Endometrial microvascular endothelial cells (primary cell): Measurements from ENCODE around the gene SFRP2. TPM values are rescaled to one million over a fixed set of nuclear protein-coding genes. Genes with fewer than 3 reads are reported as not detected.

Experiments used
- in situ Hi-C: cut with HindIII; loops from 2 replicates; pipeline ENCODE4 v1.10.0; 2017; ENCODE audit warnings: low sequenced_read_pairs, low pct_unique_long_range_greater_than_20kb; ENCODE audit errors: inconsistent ontology term
- total RNA-seq: library from RNA; depleted of rRNA; stranded (reverse); fragments of >200 nt; gene quantifications from one replicate; pipeline ENCODE4 v1.2.3, GENCODE V29; 2015; ENCODE audit errors: inconsistent ontology term

SFRP2 gene
- total RNA-seq, 1 donor from 2014 or later, result not detected

DNA sequence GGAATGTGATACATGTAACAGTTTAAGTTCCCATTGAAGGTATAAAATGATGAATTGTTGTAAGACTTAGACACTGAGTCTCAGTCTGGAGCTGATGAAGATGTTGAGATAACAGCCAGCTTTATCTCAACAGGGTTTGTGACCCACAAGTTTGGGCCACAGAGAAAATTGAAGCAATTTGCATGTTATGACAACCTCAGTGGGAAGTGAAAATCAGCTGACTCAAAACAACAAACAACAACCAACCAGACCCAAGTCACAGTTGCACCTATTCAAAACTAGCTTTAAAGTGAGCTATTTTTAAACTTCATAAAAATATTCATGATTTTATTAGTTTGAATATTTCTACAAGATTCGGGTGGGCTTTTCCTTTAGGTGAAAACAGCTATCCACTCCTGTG lies 8.0 kb downstream of the SFRP2 start:
- in situ Hi-C loops, result no loop called here

DNA sequence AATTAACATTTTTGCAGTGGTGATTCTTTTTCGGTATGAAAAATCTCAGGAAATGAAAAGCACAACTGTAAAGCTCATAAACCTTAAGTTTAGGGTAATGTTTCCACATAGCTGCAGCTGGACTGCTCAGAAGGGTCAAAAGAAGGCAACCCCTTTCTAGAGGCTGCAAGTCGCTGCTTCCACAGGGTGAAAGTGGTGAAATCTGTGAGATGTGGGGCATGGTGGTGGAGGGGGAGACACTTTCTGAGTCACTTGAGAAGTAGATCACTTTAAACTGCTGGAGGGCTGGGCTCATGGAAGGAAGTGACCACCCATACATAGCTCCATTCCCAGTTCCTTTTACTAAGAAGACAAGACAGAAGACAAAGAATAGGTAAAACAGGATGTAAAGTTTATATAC lies 8.7 kb downstream of the SFRP2 start:
- in situ Hi-C loops, result no loop called here

DNA sequence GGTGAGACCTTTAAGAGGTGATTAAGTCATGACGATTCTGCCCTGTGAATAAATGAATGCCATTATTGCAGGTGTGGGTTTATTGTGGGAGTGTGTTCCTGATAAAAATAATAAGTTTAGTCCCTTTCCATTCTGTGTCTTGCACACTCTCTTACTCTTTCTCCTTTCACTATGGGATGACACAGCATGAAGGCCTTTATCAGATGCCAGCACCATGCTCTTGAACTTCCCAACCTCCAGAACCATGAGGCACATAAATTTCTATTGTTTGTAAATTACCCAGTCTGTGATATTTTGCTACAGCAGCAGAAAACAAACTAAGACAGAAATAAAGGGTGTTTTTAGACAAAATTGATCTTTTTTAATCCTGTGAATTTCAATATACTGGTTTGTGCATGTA lies 10.5 kb downstream of the SFRP2 start:
- in situ Hi-C loops, result no loop called here

DNA sequence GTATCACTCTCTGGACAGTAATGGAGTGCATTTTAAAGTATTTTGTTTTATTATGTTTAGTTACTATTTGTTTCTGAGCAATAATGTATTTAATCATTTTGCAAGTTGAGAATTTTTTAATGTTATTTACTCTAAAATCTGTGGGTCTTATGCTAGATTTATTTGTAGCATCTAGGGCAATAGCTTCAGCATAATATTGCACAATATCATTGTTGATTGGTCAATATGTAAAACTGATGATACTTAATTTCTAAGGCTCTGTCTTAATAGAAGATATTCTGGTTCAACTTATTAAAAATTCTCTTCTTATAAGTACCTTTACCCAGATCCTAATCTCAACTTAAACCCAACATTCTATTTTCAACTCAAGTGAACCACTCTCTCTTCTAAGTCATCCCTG lies 11.5 kb downstream of the SFRP2 start:
- in situ Hi-C loops, result no loop called here

DNA sequence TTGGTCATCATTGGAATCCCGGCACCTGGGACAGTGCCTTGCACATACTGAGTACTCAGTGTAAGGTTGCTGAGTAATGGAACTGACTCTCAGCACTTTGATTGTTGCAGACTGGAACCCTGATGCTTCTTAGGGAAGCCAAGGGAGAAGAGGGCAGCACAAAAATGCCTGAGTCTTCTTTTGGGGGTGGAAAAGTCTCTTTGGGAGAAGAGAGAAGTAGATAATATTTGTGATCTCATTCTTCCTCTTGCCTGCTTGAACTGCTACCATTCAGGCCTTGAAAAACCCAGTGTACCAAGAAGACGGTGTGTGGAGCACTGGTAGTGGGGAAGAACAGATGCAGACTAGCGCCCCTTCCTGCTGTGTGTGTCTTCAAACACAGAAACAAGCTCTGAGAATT lies 12.3 kb downstream of the SFRP2 start:
- in situ Hi-C loops, result no loop called here

DNA sequence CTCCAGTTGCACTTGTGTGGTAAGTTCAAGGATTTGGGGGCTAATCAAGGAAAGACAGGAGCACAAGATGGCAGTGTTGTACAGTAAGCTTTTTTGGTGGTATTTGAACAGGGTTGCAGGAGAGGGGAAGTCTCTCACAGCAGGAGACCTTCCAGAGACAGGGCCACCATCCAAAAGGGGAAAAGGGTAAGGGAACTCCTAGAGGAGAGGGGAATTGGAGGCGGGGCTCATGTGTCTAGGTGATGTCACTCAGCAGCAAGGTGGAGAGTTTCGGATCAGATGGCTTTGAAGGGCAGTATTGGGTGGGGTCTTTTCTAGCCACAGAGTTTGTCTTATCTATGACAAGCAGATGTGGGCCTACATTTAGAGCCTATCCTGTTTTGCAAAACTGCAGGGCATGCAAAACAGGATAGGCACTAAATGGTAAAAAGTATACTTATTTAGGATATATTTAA lies 15.6 kb downstream of the SFRP2 start:
- in situ Hi-C loops, result no loop called here

DNA sequence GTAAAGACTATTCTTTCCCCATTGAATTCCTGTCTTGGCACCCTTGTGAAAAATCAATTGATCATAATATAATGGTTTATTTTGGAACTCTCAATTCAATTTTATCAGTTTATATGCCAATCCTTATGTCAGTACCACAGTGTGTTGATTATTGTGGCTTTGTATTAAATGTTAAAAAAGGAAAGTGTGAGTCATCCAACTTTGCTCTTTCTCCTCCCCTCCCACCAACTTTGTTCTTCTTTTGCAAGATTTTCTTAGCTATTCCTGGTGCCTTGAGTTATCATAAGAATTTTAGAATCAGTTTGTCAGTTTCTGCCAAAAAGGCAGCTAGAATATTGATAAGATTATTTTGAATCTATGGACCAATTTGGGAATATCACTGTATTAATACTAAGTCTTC lies 17.8 kb downstream of the SFRP2 start:
- in situ Hi-C loops, result no loop called here

DNA sequence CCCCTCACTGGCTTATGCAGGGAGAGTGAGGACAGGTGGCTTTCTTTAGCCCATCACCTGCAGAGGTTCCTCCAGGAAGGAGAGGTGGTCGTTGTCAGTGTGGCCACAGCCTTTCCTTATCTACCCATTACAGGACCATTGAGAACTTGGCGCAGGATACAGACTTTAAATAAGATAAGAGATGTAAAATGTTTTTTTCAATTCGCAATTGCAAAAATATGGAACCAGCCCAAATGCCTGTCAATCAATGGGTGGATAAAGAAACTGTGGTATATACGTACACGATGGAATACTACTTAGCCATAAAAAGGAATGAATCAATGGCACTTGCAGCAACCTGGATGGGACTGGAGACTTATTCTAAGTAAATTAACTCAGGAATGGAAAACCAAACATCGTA lies 22.1 kb downstream of the SFRP2 start:
- in situ Hi-C loops, result no loop called here

DNA sequence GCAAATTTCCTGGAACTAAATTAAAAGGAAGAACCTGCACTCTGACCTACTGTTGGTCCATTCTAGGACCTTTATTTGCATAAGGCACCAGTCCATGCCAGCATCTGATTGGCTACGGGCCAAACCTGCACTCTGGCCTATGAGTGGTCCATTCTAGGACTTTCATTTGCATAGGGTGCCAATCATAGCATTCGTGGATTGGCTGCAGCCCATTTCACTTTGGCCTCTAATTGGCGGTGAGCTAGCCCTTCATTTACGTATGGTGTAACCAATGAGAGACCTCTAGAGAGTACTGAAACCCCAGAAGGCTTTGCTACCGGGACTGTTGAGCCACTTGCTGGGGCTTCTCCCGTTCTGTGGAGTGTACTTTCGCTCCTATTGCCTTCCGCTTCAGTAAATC lies 23.0 kb downstream of the SFRP2 start:
- in situ Hi-C loops, result no loop called here

DNA sequence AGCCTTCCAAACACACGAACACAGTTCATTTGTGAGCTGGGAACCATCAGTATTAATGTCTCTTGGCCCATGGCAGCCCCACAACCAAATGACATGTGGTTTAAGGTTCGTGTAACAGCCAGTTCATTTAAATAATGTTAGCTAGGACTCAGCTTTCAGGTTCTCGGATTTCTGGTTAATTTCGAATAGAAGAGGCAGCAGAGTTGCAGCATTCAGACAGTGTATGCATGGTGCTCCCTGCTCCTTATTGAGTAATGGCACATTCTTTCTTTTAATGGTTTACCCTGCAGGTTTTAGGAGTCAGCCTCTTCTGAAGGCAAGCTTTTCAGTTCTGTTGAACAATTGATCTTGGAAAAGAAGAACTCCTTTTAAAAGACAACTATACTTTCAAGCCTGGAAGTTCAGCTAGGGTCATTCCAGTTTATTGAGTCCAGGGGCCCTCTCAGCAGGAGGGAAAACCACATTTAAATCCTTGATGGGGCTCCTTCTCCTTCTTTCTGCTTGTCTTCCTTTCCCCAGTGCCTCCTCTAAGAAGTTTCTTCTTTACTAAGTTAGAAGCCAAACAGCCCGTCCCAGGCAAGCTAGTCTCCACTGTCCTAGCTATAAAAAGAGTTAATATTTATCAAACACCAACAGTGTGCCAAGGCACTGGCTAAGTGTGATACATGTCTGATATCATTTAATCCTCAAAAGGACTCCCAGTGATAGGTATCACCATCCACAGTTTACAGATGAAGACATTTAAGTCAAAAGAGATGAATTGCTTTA lies 24.1 kb downstream of the SFRP2 start:
- in situ Hi-C loops, result no loop called here

DNA sequence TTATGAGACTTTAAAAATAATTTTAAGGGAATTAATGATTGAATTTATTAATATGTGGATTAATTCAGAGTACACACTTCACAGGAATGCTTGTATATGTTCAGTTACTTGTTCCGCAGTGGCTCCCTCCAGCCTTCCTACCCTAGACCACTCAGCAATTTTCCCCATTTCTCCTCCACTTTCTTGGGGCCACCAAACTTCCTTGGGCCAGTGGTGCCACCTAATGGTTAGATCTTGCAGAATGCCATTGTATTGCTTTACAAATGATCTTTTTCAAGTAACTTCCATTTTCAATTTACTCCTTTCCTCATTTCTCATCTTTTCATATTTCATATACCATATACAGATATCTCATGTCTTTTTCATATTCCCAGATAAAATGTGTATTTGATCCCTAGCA lies 25.5 kb downstream of the SFRP2 start:
- in situ Hi-C loops, result no loop called here

DNA sequence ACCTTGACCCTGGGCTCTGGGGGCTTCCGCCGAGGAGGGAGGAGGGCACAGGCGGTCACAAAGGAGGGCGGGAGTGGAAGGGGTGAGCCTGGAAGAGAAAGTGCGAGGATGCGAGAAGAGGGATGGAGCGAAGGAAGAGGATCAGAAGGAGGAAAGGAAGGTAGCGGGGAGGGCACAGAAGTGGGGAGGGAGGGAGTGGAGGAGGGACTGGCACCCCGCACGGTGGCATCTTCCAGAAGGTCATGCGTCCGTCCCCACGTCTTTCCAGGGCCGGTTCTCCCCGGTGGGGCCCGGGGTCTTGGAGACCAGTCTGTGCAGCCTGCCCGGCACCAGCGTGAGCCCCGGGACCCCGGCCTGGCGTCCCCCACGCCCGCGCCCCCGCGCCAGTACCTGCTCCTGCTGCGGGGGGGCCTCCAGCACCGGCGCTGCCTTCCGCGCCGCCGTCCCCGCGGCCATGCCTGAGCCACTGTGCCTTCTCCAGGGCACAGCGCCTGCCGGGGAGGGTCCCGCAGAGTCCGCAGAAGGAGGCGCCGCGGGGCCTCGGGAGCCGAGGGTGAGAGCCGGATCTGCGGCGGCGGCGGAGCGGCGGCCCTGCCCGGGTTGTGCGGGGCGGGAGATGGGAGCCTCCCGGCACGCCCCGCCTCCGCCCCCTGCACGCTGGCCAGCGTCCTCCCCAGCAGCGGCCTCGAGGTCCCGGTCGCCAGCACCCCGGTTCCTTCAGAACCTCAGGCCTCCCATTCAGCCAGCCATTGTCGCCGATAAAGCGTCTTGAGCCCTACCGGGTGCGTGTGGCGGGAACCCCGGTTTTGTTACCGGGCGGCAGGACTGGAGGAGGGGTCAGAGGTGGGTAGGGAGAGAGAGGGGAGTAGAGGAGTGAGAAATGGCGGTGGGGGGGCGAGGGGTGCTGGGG lies 29.2 kb downstream of the SFRP2 start, which contains the start of gene RNF175:
TSS of gene RNF175 (minus strand) at position 618 of the 910 bp plus-strand sequence. CDS start at position 456, 162 bp downstream.
- in situ Hi-C loops, result no loop called here

DNA sequence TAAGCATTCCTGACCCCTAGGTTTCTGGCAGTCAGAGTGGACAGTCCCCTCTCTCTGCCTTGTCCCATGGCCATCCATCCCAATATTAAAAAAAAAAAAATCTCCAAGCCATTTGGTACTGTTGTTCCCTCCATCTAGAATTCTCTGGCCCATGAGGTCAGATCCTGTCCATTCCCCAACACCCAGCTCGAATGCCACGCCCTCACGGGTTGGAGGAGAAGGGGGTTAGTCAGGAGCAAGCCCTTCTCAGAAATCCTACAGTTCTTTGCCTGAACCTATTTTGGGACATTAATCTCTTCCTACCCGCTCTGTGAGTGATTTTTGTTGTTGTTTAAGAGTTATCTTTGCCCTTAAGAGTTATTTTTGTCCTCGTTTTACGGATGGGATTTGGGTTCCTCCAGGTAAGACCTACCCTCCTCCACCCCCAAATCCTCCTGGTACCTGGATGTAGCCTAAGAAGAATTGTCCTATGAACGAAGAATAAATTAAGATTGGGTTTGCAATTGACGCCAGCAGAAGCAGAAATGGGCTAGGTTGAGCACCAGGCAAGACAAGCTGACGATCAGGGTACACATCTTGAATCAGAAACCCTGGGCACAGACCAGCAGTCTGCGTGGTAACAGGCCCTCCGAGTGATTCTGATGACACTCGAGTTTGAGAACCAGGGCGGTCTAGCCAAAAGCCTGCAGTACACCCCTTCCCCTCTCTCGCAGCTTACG lies 30.0 kb downstream of the SFRP2 start:
- in situ Hi-C loops, result no loop called here

DNA sequence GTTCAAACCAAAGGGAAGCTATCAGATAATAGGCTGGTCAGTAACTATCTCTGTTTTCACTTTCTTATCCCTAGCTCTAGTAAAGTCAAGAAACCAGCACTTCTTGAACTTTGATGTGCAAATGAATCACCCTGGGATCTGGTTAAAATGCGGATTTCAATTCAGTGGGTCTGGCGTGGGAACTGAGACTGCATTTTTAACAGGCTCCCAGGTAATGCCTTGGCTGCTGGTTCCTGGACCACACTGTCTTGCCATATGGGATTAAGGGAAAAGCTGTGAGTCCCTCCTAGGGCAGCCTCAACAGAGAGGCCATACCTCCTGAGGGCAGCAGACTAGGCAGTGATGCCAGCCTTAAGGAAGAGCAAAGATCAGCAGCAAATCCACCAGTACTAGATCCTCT lies 30.7 kb downstream of the SFRP2 start:
- in situ Hi-C loops, result no loop called here

DNA sequence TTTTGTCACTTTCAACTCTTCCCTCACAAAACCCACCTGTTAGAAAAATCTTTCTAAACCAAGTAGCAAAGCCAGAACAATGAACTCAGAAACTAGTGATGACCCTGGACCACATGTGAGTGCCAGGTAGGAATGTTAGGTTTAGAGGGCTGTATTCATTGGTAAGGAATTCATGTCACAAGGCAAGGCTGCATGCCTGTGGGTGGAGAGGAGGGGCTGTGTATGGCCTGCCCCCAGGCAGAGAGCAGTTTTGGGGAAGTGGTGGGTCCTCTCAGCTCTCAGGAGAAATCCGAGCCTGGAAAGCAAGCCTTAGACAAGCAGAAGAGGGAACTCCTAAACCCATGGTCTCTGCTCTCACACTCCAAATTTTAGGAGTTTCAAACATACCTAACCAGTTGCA lies 31.5 kb downstream of the SFRP2 start:
- in situ Hi-C loops, result no loop called here

DNA sequence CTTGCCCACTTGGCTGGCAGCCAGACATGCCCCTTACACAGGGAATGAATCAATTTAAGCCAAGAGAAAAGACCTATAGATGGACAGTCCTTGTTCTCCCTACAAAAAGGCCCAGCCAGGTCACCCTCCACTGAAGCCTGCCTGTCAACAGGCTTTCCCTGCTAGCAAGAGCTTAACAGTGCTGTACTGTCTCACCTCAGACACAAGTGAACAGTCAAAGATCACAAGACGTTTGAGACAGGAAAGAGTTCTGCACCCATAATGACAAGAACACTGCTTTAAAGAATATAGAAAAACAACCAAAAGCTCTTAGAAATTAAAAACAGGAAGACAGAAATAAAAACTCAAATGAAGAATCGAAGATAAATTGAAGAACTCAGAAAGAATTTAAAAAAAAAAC lies 33.7 kb downstream of the SFRP2 start:
- in situ Hi-C loops, result no loop called here

DNA sequence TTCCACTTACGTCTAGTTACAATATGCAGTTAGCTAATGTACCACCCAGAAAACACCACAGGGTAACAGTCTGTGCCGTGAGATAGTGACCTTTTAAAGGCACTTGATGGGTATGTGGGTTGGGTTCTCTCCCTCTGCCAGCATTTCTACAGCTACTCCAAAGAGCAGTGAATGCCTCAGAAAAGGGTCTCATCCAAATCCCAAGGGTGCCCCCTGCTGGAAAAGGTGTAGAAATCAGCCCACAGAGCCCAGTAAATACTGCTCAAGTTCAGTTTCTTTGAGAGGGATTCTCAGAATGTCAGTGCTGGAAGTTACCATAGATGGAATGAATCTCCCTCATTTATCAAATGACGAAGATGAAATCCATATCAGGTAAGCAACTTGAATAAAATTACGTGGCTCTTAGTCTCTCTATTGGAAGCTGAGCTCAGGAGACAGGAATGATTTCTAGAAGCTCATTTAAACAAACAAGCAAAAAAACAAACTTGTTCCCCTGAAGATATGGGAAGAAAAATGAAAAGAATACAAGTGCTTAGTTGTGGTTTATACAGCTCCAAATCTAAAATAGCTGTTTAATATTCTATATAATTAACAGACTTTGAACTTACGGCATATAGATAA lies 38.6 kb downstream of the SFRP2 start:
- in situ Hi-C loops, result no loop called here

DNA sequence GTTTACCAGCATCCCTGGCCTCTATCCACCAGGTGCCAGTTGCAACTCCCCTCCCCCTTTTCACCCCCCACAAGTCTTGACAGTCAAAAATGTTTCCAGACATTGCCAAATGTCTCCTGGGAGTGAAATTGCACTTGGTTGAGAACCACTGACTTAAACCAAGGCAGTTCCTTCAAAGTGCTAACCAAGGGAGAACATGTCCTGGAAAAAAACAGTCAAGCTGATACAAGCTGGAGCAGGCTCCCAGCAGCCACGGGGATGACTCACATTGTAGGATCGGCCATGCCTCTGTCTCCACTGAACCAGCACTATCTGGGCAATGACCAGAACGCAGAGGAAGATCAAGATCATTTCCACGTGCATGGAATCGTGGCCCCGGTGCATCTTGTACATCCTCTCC lies 40.5 kb downstream of the SFRP2 start:
- in situ Hi-C loops, result no loop called here

DNA sequence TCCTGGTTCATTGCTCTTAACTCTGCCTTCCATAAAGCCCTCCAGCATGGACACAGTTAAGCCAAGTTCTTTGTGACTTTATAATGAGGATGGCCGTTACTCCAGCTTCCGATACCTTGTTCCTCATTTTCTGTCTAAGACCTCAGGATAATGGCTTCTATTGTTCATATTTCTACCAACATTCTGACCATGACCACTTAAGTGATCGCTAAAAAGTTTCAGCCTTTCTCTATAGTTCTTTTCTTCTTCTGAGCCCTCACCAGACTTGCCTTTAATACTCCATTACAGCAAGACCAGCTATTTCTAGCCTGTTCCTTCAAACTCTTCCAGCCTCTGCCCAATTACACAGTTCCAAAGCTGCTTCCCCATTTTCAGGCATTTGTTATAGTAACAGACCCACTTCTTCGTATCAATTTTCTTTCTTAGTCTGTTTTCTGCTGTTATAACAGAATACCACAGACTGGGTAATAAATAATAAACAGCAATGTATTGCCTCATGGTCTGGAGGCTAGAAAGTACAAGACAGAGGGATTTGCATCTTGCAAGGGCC lies 41.4 kb downstream of the SFRP2 start:
- in situ Hi-C loops, result no loop called here
